Stimulated activated CD8-positive, alpha-beta memory T cell treated with anti-CD3 and anti-CD28 coated beads, Interleukin-4, amount 100 ng/mL, for 4 hours (primary cell): ENCODE data around the gene ACAP3.

ENCODE experiments used
- DNase-seq, 2 donors: peaks; one replicate each; pipeline ENCODE4 v3.0.0-alpha.2; 2020; ENCODE audit warnings: low read depth in 2 of 2, low spot score in 1 of 2

Gene ACAP3

DNA sequence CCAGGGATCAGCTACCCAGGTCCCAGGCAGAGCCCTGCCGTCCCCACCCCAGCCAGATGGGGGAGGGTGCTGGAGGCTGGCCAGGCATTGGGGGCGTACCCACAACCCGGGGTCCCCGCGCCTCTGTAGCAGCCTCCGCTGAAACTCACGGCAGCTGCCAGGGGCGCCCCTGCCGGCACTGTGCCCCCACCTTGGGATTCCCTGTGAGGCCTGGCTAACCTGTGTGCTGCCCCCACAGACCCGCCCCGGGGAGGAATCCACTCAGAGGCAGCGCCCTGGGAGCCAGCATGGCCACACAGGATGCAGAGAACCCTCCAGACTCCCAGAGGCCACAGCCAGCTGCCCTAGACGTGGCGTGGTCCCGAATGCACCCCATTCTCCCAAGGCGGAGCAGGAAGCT is 37.7 kb upstream of the ACAP3 start:
- no peak for DNase-seq

DNA sequence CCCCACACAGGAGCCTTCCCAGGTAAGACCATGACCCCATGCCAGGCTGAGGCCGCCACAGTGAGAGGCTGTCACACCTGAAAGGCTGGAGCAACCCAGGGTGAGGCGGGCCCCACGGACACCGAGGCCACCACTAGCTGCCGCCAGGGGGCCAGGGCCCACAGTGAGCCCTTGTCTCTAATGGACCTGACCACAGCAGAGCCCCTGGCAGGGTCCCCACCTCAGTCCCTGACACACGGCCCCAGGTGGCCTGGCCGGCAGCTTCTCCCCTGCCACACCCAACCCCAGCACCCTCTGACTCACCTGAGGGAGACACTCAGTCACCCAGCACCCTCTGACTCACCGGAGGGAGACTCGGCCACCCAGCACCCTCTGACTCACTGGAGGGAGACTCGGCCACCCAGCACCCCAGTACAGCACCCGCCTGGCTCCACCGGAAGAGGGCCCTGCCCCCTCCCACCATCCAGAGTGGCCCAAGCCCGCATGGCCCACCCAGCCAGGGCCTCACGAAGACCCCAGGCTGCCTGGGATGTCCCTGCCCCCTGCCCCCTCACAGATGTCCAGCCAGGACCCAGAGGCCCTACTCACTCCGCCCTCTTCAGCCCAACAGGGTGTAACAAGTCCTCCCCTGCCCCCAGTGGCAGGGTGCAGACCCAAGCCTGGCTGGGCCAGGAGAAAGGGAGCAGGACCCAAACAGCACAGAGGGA is 37.1 kb upstream of the ACAP3 start:
- DNase-seq: peak in 1 of 2 donors; percentile 49

DNA sequence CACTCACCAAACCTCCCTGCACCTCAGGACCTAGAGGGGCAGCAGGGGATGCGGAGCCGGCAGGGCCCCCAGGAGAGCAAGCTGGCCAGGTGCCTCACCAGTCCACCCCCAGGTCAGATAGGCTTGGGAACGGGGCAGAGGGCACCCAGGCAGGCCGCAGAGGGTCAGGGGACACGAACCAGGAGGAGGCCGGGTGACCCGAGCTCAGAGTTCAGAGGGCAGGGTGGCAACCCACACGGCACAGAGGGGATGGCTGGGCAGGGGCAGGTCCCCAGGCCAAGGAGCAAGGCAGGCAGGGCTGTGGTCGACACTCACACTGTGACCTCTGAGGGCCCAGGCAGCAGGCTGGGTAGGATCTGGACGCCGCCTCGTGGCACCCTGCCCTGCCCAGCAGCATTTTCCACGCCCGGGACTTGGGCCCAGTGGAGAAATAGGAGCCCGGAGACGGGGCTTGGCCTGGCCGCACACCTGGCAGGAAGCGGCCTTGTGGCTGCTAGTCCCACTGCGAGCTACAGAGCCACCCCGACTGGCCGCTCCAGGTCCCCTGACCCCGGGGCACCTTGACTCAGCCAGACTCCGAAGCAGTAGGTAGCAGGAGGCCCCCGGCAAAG is 36.2 kb upstream of the ACAP3 start:
- DNase-seq: no peak

DNA sequence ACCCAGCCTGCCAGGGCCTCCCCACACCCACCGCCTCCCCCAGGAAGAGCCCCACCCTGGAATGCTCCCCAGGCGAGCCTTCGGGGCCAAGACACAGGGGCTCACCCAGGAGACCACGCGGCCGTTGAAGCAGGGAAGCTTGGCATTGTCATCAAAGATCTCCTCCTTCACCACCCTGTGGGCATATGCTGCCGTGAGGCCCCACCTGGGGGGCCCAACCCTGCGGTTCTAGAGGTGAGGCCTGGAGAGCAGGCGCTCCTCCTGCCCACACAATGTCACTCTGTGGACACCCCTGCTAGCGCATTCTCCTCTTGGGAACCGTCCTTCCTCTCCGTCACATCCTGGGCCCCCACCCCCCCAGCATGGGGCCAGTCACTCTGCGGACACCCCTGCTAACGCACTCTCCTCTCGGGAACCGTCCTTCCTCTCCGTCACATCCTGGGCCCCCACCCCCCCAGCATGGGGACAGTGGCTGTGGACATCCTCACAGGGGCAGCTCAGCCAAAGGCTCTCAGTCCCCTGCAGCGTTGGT is 34.9 kb upstream of the ACAP3 start:
- DNase-seq: no peak

DNA sequence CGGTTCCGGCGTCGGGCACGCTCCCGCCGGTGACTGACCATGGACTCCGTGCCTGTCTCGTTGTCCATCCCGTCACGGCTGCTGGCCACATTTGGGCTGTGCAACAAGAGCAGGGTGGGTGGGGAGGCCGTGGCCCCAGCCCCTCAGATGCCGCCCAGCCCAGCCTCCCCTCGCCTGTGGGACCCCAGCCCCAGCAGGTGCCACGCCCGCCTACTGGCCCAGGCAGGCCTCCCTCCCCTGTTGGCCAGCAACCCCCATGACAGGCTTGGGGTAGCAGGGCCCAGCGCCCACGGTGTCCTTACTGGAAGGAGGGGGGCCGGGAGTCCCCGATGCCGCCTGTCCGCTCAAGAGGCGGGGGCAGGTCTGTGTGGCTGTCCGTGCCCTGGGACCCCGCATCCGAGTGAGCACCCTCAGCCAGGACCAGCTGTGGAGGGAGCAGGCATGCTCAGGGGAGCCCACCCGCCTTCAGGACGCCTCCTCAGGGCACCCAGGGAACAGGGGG is 34.4 kb upstream of the ACAP3 start:
- no peak for DNase-seq

DNA sequence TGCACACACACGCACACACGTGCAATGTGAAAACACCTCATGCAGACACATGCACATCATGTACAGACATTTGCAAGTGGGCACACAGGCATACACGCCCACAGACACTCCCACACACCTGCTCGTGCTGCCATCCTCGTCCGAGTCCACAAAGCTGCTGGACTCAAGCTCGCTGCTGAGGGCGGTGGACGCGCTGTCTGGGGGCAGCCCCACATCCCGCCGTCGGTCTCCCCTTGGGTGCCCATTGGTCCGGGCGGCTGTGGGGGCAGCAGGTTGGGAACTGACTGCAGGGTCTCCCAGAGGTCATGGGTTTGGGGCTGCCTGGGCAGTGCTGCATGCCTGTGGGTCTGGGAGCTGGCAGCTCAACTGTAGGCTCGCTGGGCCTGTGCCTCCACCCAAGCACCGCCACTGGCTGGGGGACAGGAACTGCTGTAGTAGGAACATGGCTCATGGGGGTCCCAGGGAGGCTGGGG is 33.9 kb upstream of the ACAP3 start:
- DNase-seq: no peak

DNA sequence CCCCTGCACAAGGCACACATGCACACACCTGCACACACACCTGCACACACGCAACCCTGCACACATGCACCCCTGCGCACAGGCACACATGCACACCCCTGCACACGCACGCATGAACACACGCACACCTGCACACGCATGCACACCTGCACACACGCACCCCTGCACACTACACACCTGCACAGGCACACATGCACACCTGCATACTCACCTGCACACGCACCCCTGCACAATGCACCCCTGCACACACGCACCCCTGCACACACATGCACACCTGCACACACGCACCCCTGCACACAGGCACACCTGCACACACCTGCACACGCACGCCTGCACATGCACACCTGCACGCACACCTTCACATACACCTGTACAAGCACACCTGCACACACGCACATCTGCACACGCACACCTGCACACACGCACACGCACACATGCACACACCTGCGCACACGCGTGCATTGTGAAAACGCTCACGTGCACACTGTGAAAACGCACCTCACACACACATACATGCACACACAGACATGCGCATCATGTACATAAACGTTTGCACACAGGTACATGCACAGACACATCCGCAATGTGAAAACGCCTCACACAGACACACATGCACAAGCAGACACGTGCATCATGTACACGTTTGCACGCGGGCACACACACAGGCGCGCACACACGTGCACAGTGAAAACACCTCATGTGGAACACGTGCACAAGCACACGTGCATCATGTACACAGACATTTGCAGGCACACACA is 33.2 kb upstream of the ACAP3 start:
- no peak for DNase-seq

DNA sequence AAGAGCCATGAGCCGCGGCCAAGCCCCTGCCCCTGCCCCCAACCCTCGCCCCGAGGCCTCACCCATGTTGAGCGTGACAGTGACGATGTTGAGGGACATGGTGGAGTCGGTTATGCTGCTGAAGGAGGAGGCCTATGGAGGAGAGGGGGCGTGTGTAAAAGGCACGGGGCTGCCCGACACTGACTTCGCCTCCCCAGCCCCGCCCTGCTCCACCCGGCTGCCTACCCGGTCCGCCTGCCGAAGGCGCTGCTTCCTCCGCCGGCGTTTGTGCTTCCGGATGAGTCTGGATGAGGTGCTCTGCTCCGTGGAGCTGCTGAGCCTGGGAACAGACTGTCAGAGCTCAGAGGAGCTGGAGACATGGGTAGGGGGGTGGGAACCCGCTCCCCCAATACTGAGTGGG is 32.5 kb upstream of the ACAP3 start:
- no peak for DNase-seq

DNA sequence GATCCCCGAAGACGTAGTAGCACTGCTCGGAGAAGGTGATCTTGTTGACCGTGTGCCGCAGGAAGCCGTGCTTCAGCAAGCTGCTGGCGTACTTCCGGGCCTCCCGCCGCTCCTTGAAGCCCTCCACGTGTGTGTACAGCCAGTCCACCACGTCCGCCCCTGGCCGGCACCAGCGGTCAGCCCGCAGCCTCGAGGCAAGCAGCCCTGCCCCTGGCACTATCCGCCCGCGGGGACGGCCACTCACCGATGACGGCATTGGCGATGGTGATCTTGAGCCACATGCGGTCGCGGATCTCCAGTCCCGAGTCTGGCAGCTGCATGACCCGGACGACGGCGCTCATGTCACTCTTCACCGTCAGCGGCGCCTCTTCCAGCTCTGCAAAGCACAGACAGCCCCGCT is 30.5 kb upstream of the ACAP3 start:
- DNase-seq: no peak

DNA sequence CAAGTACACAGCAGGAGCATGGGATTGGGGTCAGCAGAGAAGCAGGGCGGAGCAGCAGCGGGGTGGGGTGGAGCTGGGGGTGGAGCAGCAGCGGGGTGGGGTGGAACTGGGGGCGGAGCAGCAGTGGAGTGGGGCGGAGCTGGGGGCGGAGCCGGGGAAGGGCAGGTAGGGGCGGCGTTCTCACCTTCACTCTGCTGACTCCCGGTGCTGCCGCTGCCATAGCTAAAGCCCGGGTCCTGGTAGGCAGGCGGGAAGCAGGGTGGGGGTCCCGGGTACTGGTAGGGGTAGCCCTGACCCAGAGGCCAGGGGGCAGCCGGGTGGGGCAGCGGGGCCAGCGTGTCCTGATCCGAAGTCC is 30.0 kb upstream of the ACAP3 start:
- DNase-seq: no peak

DNA sequence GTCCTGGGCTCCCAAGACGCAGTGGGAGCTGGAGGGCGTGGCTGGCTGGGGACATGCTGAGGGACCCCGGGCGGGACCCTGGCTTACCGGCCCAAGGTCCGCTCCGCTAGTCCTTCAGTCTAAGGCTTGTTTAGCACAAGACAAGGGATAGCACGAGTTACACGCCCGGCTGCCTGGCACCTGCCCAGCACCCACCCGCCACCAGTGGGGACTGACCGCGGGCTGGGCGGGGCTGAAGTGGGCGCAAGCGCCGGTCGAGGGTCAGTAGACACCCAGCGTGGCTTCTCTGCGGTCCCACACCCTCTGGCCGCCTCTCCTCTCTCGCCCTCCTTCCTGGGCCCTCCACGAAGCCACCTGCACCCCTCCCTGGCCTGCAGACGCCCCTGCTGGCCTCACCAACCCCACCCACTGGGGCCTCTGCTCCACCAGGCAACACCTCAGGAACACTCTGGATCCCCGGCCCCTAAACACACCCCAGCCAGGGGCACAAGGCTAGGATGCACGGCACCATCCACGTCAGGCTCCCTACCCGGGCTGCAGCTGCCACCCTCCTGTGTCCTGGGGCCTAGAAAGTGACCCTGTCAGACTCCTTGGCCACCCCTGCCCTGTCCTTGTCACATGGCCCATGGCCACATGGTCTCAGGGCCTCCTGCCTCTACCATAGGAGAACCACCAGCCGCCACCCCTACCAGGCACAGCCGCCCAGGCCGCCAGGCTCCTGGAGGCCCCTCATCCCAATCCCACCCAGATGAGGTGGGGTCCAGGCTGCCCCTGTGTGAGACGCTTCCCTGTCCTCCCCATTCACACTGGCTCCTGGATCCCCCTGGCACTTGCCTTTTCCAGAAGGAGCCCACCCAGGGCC is 29.4 kb upstream of the ACAP3 start:
- no peak for DNase-seq

DNA sequence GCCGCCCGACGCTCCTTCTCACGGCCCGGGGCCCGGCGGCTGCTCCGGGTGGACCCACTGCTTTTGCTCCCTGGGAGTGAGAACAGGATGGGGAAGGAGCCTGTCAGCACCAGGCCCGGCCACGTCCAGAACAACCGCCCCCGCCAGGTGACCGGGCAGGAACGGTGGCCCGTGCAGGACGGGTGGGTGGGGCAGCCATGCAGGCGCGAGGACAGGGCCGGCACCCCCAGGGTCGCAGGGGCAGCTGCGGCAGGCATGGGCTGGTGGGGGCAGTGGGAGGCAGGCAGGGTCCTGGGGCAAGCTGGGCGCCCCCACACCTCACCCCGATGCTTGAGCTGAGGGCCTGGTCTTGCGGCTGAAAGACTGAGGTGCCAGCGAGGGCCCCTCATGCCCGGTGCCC is 28.7 kb upstream of the ACAP3 start:
- DNase-seq: no peak

DNA sequence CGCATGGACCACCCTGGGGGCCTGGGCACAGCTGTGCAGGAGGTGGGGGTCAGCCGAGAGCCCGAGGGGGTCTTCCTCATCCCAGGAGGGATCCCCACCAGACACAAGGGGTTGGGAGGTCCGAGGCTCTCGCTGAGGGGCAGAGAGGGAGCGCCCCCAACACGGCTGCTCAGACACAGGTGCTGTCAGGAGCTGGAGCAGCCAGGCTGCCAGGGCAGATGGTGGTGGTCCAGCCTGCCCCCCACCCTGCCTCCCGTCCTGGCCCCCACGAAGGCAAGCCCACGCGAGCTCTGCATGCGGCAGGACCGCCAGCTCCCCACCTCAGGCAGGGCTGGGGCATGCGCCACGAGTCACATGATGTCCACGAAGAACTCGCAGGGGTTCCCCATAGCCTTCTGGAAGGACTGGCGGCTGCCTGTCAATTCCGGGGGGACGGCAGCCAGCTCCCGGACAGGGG is 28.1 kb upstream of the ACAP3 start:
- DNase-seq: no peak

DNA sequence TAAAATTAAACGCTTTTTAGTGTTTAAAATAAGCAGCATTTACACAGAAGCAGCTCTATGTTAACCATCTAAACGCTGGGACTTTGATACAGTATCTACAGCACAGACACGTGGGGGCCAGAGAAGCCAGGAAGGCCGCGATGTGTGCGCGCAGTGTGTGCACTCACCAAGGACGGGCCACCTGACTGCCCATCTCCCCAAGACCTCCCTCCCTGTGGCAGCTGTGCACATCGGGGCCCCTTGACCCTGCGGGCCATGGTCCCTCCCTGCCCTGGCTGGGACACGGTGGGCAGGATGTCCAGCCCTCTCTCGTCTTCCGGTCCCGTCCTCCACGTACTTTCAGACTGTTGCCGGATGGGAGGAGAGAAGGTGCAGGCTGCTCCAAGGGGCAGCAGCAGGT is 27.6 kb upstream of the ACAP3 start:
- DNase-seq: no peak

DNA sequence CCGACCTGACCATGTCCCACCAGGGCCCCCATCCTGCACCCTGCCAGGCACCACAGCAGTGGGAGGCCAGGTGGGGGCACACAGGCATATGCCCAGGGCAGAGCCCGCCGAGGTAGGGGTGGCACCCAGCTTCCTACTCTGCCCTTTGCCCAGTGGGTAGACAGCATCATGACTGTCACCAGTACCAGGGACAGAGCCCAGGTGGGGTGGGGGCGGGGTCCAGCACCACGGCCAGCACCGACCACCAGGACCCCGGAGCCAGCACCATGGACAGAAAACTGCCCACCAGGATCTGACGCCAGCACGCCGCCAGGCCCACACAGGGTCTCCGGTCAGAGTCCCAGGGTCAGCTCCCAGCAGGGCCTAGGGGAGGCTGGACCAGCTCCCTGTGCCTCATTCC is 27.1 kb upstream of the ACAP3 start:
- no peak for DNase-seq

DNA sequence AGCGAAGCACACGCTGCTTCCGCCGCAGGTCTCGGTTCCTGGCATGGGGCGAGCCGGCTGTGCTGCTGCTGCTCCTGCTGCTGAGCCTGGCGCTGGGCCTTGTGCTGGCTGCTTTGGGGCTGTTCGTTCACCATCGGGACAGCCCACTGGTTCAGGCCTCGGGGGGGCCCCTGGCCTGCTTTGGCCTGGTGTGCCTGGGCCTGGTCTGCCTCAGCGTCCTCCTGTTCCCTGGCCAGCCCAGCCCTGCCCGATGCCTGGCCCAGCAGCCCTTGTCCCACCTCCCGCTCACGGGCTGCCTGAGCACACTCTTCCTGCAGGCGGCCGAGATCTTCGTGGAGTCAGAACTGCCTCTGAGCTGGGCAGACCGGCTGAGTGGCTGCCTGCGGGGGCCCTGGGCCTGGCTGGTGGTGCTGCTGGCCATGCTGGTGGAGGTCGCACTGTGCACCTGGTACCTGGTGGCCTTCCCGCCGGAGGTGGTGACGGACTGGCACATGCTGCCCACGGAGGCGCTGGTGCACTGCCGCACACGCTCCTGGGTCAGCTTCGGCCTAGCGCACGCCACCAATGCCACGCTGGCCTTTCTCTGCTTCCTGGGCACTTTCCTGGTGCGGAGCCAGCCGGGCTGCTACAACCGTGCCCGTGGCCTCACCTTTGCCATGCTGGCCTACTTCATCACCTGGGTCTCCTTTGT is 26.0 kb upstream of the ACAP3 start:
- no peak for DNase-seq

DNA sequence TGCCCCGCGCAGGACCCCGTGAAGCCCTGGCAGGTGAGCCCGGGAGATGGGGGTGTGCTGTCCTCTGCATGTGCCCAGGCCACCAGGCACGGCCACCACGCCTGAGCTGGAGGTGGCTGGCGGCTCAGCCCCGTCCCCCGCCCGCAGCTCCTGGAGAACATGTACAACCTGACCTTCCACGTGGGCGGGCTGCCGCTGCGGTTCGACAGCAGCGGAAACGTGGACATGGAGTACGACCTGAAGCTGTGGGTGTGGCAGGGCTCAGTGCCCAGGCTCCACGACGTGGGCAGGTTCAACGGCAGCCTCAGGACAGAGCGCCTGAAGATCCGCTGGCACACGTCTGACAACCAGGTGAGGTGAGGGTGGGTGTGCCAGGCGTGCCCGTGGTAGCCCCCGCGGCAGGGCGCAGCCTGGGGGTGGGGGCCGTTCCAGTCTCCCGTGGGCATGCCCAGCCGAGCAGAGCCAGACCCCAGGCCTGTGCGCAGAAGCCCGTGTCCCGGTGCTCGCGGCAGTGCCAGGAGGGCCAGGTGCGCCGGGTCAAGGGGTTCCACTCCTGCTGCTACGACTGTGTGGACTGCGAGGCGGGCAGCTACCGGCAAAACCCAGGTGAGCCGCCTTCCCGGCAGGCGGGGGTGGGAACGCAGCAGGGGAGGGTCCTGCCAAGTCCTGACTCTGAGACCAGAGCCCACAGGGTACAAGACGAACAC is 25.2 kb upstream of the ACAP3 start:
- no peak for DNase-seq

DNA sequence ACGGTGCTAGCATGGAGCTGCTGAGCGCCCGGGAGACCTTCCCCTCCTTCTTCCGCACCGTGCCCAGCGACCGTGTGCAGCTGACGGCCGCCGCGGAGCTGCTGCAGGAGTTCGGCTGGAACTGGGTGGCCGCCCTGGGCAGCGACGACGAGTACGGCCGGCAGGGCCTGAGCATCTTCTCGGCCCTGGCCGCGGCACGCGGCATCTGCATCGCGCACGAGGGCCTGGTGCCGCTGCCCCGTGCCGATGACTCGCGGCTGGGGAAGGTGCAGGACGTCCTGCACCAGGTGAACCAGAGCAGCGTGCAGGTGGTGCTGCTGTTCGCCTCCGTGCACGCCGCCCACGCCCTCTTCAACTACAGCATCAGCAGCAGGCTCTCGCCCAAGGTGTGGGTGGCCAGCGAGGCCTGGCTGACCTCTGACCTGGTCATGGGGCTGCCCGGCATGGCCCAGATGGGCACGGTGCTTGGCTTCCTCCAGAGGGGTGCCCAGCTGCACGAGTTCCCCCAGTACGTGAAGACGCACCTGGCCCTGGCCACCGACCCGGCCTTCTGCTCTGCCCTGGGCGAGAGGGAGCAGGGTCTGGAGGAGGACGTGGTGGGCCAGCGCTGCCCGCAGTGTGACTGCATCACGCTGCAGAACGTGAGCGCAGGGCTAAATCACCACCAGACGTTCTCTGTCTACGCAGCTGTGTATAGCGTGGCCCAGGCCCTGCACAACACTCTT is 24.5 kb upstream of the ACAP3 start:
- DNase-seq: no peak
